Gastrocnemius medialis (tissue), 4 donors: Measurements from ENCODE around the gene SMARCA4. TPM values are rescaled to one million over a fixed set of nuclear protein-coding genes. Genes with fewer than 3 reads are reported as not detected.

ENCODE experiments used
- ATAC-seq, 2 donors: fragments of 150-250 bp; one replicate each; pipeline ENCODE4 v1.9.1; 2016
- DNase-seq, 2 donors: peaks; one replicate each; pipeline ENCODE4 v3.0.0-alpha.2; 2019
- H3K27ac ChIP-seq, 4 donors: fragments of 200-600 bp; sonication (generic); 1 replicate in 1 of 4; 2 replicates in 3 of 4; pipeline ENCODE4 v1.5.1; 2016 to 2018; ENCODE audit warnings: mild to moderate bottlenecking in 2 of 4, moderate library complexity in 1 of 4
- H3K27me3 ChIP-seq, 3 donors: fragments of 200-600 bp; sonication (generic) in 2 of 3; 1 replicate in 1 of 3; 2 replicates in 2 of 3; pipeline versions ENCODE4 v1.5.1 to v1.6.0; 2016 to 2019; ENCODE audit warnings: mild to moderate bottlenecking in 1 of 3, moderate library complexity in 1 of 3
- H3K36me3 ChIP-seq, 2 donors: fragments of 200-600 bp; sonication (generic) in 1 of 2; one replicate each; pipeline ENCODE4 v1.5.1; 2017 to 2018
- H3K4me1 ChIP-seq, 2 donors: fragments of 200-600 bp; sonication (generic) in 1 of 2; one replicate each; pipeline ENCODE4 v1.5.1; 2016 to 2017; ENCODE audit warnings: mild to moderate bottlenecking in 2 of 2
- H3K4me3 ChIP-seq, 4 donors: fragments of 200-600 bp; sonication (generic) in 3 of 4; 1 replicate in 1 of 4; 2 replicates in 3 of 4; pipeline ENCODE4 v1.5.1; 2016 to 2019; ENCODE audit warnings: mild to moderate bottlenecking in 2 of 4
- H3K9me3 ChIP-seq, 3 donors: fragments of 200-600 bp; sonication (generic) in 2 of 3; 1 replicate in 1 of 3; 2 replicates in 2 of 3; pipeline ENCODE4 v1.5.1; 2016 to 2019
- CTCF ChIP-seq, 5 experiments: fragments of 450-650 bp in 3 of 5; fragments of 200-600 bp in 2 of 5; sonication (generic) in 2 of 5; IDR thresholded peaks in 4 of 5; conservative IDR thresholded peaks in 1 of 5; 1 replicate in 4 of 5; 2 replicates in 1 of 5; pipeline ENCODE4 v1.5.1; 2016 to 2019; ENCODE audit warnings: antibody characterized with exemption in 5 of 5, mild to moderate bottlenecking in 3 of 5, moderate library complexity in 3 of 5
- POLR2A ChIP-seq, 2 donors: fragments of 450-650 bp; IDR thresholded peaks; one replicate each; pipeline ENCODE4 v1.6.1; 2017; ENCODE audit warnings: antibody characterized with exemption in 2 of 2, mild to moderate bottlenecking in 2 of 2, moderate library complexity in 2 of 2
- in situ Hi-C, 4 donors: fragments of 200-750 bp; cut with MboI; loops; one replicate each; pipeline versions ENCODE4 v1.15.0 to v1.8.0; 2017; ENCODE audit warnings: low sequenced_read_pairs in 4 of 4
- intact Hi-C: fragments of 100-400 bp; cut with DNase I; formaldehyde crosslinking; loops from one replicate; pipeline ENCODE4 v1.15.1; 2023; ENCODE audit warnings: low total_unique reads
- total RNA-seq, 4 donors: library from RNA; depleted of rRNA; stranded (reverse); fragments of >200 nt; gene quantifications; one replicate each; pipeline versions ENCODE4 v1.1.0 to v1.2.3, GENCODE V29; 2016

Gene SMARCA4
- total RNA-seq, 4 donors from 2014 or later, result 24.0 to 72.6 (median 68.7) TPM

- no peak overlapping the region for H3K27ac ChIP-seq
- in situ Hi-C loops (no loop called here), intact Hi-C loops (no loop called here)
- no peaks in the 10 kb centered on the region for H3K4me1 ChIP-seq
- H3K4me3 ChIP-seq, result no peak overlapping the region
- no peak for TF ChIP-seq POLR2A (IDR thresholded peaks at IDR 0.05)
- no peak for TF ChIP-seq CTCF (IDR thresholded peaks at IDR 0.05 in 4 of 5, conservative IDR thresholded peaks at IDR 0.05 in 1 of 5)
- H3K27me3 ChIP-seq, result no peaks in the 10 kb centered on the region
- H3K36me3 ChIP-seq, result peaks cover 0 to 90% of the 10 kb centered on the region in 2 donors
- DNase-seq (no peak), ATAC-seq (no peak)
- H3K9me3 ChIP-seq, result no peaks in the 10 kb centered on the region
Observed at GRCh38 chr19:11020982-11021759, 60.3 kb downstream of the SMARCA4 start.

- Histone ChIP-seq H3K9me3 (no peaks in the 10 kb centered on the region), H3K27ac (no peak overlapping the region), H3K36me3 (peaks cover 0 to 93% of the 10 kb centered on the region in 2 donors), H3K4me3 (no peak overlapping the region), H3K4me1 (no peaks in the 10 kb centered on the region), H3K27me3 (no peaks in the 10 kb centered on the region)
- no peak for ATAC-seq
- in situ Hi-C loops (no loop called here), intact Hi-C loops (no loop called here)
- DNase-seq, result no peak
- TF ChIP-seq CTCF (IDR thresholded peaks at IDR 0.05 in 4 of 5, conservative IDR thresholded peaks at IDR 0.05 in 1 of 5), result no peak
- TF ChIP-seq POLR2A (IDR thresholded peaks at IDR 0.05), result no peak
Observed at GRCh38 chr19:11021760-11022144, 60.9 kb downstream of the SMARCA4 start.

GRCh38 chr19:11023016-11023415, 62.2 kb downstream of the SMARCA4 start:
- intact Hi-C loops (no loop called here), in situ Hi-C loops (no loop called here)
- Histone ChIP-seq H3K27me3 (no peaks in the 10 kb centered on the region), H3K36me3 (peaks cover 0 to 97% of the 10 kb centered on the region in 2 donors), H3K27ac (no peak overlapping the region), H3K4me1 (no peaks in the 10 kb centered on the region), H3K4me3 (no peak overlapping the region), H3K9me3 (no peaks in the 10 kb centered on the region)
- TF ChIP-seq POLR2A (IDR thresholded peaks at IDR 0.05) (no peak), CTCF (IDR thresholded peaks at IDR 0.05 in 4 of 5, conservative IDR thresholded peaks at IDR 0.05 in 1 of 5) (no peak)
- DNase-seq, result no peak
- no peak for ATAC-seq

GRCh38 chr19:11023710-11024109, 62.9 kb downstream of the SMARCA4 start:
- no peak for ATAC-seq
- intact Hi-C loops, result no loop called here
- Histone ChIP-seq H3K27me3 (no peaks in the 10 kb centered on the region), H3K27ac (peak overlapping the region in 3 of 4 donors; percentile 55 to 66 (median 62)), H3K9me3 (no peaks in the 10 kb centered on the region), H3K36me3 (peaks cover 0 to 99% of the 10 kb centered on the region in 2 donors), H3K4me3 (no peak overlapping the region), H3K4me1 (no peaks in the 10 kb centered on the region)
- DNase-seq, result no peak
- no peak for TF ChIP-seq POLR2A (IDR thresholded peaks at IDR 0.05)
- TF ChIP-seq CTCF (IDR thresholded peaks at IDR 0.05 in 4 of 5, conservative IDR thresholded peaks at IDR 0.05 in 1 of 5), result no peak
- in situ Hi-C loops, result no loop called here
